Spleen (tissue), 7 donors: ENCODE data around the gene PNN.

Experiments used
- CTCF ChIP-seq, 11 experiments: fragments of 200-600 bp in 7 of 11; fragments of 450-650 bp in 4 of 11; sonication (generic) in 4 of 11; IDR thresholded peaks in 8 of 11; conservative IDR thresholded peaks in 3 of 11; 1 replicate in 7 of 11; 2 replicates in 4 of 11; pipeline versions ENCODE4 v1.4.0 to v1.8.0; 2016 to 2021; ENCODE audit warnings: antibody characterized with exemption in 11 of 11, inconsistent platforms in 4 of 11, mild to moderate bottlenecking in 1 of 11
- POLR2A ChIP-seq, 3 donors: fragments of 450-650 bp; IDR thresholded peaks; one replicate each; pipeline ENCODE4 v1.5.1; 2017; ENCODE audit warnings: antibody characterized with exemption in 3 of 3, mild to moderate bottlenecking in 1 of 3
- donor health status: DM: no; HTN: no; CAD: no; lungs with moderate emphysema.
- donor health status: DM: no; HTN: no; CAD: no.
- donor health status: DM: no; HTN: no; CAD: no.

DNA sequence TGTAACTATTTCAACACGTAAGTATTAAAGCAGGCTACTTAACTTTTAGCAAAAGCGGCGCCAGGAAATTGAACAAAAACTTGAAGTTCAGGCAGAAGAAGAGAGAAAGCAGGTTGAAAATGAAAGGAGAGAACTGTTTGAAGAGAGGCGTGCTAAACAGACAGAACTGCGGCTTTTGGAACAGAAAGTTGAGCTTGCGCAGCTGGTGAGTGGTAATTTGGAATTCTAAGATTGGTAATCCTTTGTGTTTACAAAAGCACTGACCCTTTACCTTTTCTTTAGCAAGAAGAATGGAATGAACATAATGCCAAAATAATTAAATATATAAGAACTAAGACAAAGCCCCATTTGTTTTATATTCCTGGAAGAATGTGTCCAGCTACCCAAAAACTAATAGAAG, 4.0 kb downstream of the PNN start:
- TF ChIP-seq CTCF (IDR thresholded peaks at IDR 0.05 in 8 of 11, conservative IDR thresholded peaks at IDR 0.05 in 3 of 11) (no peak), POLR2A (IDR thresholded peaks at IDR 0.05) (no peak)
